HCT116 (cell line): ENCODE measurements around the gene DNAAF8.
A peak's percentile ranks its signal among the peaks of the same experiment; 100 is the strongest.

Source experiments
- CEBPB ChIP-seq: IDR thresholded peaks from 2 replicates; pipeline ENCODE4 v1.6.1; 2012; ENCODE audit warnings: low read depth
- CTCF ChIP-seq, 3 experiments: fragments of 200-600 bp in 1 of 3; sonication (generic) in 1 of 3; IDR thresholded peaks in 2 of 3; conservative IDR thresholded peaks in 1 of 3; 2 replicates each; pipeline ENCODE4 v1.5.1; 2012 to 2017; ENCODE audit warnings: low read depth in 2 of 3, low read length in 2 of 3, antibody characterized with exemption in 1 of 3, borderline replicate concordance in 1 of 3, control low read depth in 1 of 3, mild to moderate bottlenecking in 1 of 3, mixed read lengths in 1 of 3, mixed run types in 1 of 3, moderate library complexity in 1 of 3; ENCODE audit not compliant: insufficient read depth in 1 of 3
- EZH2 ChIP-seq: fragments of 200-600 bp; sonication (generic); IDR thresholded peaks from 2 replicates; pipeline ENCODE4 v1.6.1; 2017; ENCODE audit warnings: antibody characterized with exemption, mixed run types
- EZH2phosphoT487 ChIP-seq: fragments of 200-600 bp; IDR thresholded peaks from 2 replicates; pipeline ENCODE4 v1.6.1; 2018; ENCODE audit warnings: antibody characterized with exemption, borderline replicate concordance
- JUND ChIP-seq: IDR thresholded peaks from 2 replicates; pipeline ENCODE4 v1.6.1; 2012
- POLR2A ChIP-seq: IDR thresholded peaks from 2 replicates; pipeline ENCODE4 v1.7.0; 2011; ENCODE audit warnings: borderline replicate concordance; ENCODE audit not compliant: insufficient read depth, insufficient read length; ENCODE audit errors: extremely low read depth
- POLR2AphosphoS5 ChIP-seq: IDR thresholded peaks from 2 replicates; pipeline ENCODE4 v1.6.1; 2011; ENCODE audit warnings: mild to moderate bottlenecking, low read depth, low read length, moderate library complexity
- RAD21 ChIP-seq: IDR thresholded peaks from 2 replicates; pipeline ENCODE4 v1.6.1; 2012; ENCODE audit warnings: low read depth, mild to moderate bottlenecking
- REST ChIP-seq: IDR thresholded peaks from 2 replicates; pipeline ENCODE4 v1.6.1; 2012; ENCODE audit warnings: low read depth
- YY1 ChIP-seq: IDR thresholded peaks from 2 replicates; pipeline ENCODE4 v1.6.1; 2011; ENCODE audit warnings: low read length, low read depth, moderate library complexity, mild to moderate bottlenecking; ENCODE audit not compliant: insufficient replicate concordance; ENCODE audit errors: extremely low read depth
- ZBTB33 ChIP-seq: IDR thresholded peaks from 2 replicates; pipeline ENCODE4 v1.6.1; 2011; ENCODE audit warnings: mild to moderate bottlenecking, low read length, moderate library complexity; ENCODE audit not compliant: insufficient replicate concordance; ENCODE audit errors: extremely low read depth
- ZFX ChIP-seq: fragments of 450-650 bp; IDR thresholded peaks from 2 replicates; pipeline ENCODE4 v1.6.1; 2017
- ZNF274 ChIP-seq: fragments of 200-500 bp; sonication (Bioruptor generic); IDR thresholded peaks from 2 replicates; pipeline ENCODE4 v1.6.1; 2014; ENCODE audit warnings: mild to moderate bottlenecking, low read depth, low read length, inconsistent platforms

- TF ChIP-seq EZH2 (no peak), CTCF (IDR thresholded peaks at IDR 0.05 in 2 of 3, conservative IDR thresholded peaks at IDR 0.05 in 1 of 3; ENCODE audit: borderline replicate concordance in 1 of 3, insufficient read depth in 1 of 3, low read depth in 2 of 3, low read length in 2 of 3) (no peak), ZBTB33 (peak; percentile 51), POLR2A (peak; percentile 81), RAD21 (no peak), REST (no peak), ZNF274 (no peak), EZH2phosphoT487 (no peak), JUND (no peak), ZFX (peak; percentile 99; the same call in 1 of the 2 replicates), POLR2AphosphoS5 (peak; percentile 80), YY1 (no peak), CEBPB (no peak)
Measured at GRCh38 chr16:4766875-4767628, 32.7 kb downstream of the DNAAF8 start, which contains the start of gene ZNF500.
